ENCODE results near the gene VPS37B. TPM values are rescaled to one million over a fixed set of nuclear protein-coding genes. Genes with fewer than 3 reads are reported as not detected.

The VPS37B gene
- total and polyA plus RNA-seq, 2 donors (not counting 3 experiments of a cell fraction or from before 2014, with no cell fraction given), result 39.5 to 45.9 TPM

GRCh38 chr12:122844366-122844971 lies 51.5 kb downstream of the VPS37B start:
- dilution Hi-C loops (cut with MboI; ENCODE audit: extremely low pct_ligation_motif_present, low sequenced_read_pairs), result no loop called here
- intact Hi-C loops (cut with micrococcal nuclease), result no loop called here
- no peaks in the 10 kb centered on the region for H3K27me3 ChIP-seq (ENCODE audit: control insufficient read depth in 2 of 2, insufficient read depth in 2 of 2, low read length in 2 of 2)
- no peak overlapping the region for H3K4me2 ChIP-seq (ENCODE audit: insufficient read depth, low read length)
- TF ChIP-seq MYC (IDR thresholded peaks at IDR 0.05; ENCODE audit: low read depth, low read length) (no peak), POLR2A (IDR thresholded peaks at IDR 0.05; ENCODE audit: low read depth, low read length) (no peak), GATA2 (IDR thresholded peaks at IDR 0.05; ENCODE audit: insufficient read depth, insufficient read length, low read depth, low read length) (no peak), FOS (IDR thresholded peaks at IDR 0.05; ENCODE audit: borderline replicate concordance, insufficient read depth, low read length) (no peak), CTCF (IDR thresholded peaks at IDR 0.05; ENCODE audit: extremely low read depth in 1 of 2, insufficient read depth in 1 of 2, low read depth in 1 of 2, low read length in 2 of 2) (no peak), JUN (IDR thresholded peaks at IDR 0.05; ENCODE audit: borderline replicate concordance, insufficient read depth, insufficient read length, low read depth) (no peak), POLR2AphosphoS5 (IDR thresholded peaks at IDR 0.05; ENCODE audit: insufficient read depth, low read depth, low read length) (no peak), EZH2 (IDR thresholded peaks at IDR 0.05; ENCODE audit: borderline replicate concordance, low read depth, low read length, severe bottlenecking) (no peak), MAX (IDR thresholded peaks at IDR 0.05; ENCODE audit: insufficient read depth, insufficient read length) (no peak)
- H4K20me1 ChIP-seq (replicated peaks; ENCODE audit: control insufficient read depth, extremely low read depth, insufficient read depth, low read length), result peaks cover 3% of the 10 kb centered on the region
- H3K27ac ChIP-seq (ENCODE audit: insufficient read depth, low read depth, low read length), result no peak overlapping the region
- H3K36me3 ChIP-seq (ENCODE audit: control insufficient read depth in 2 of 2, extremely low read depth in 1 of 2, insufficient read depth in 2 of 2, low read length in 2 of 2), result peaks cover 0 to 25% of the 10 kb centered on the region in 2 experiments
- H3K9me3 ChIP-seq (replicated peaks; ENCODE audit: control insufficient read depth, insufficient read depth, low read length), result no peaks in the 10 kb centered on the region
- ChIA-PET POLR2A (no interaction called here), CTCF (interaction anchor here (1.2 kb wide), 1 partner anchor 51 kb away, joined by 3 read pairs; no protein-coding TSS in a partner anchor)
- H3K9me1 ChIP-seq (replicated peaks; ENCODE audit: control insufficient read depth, extremely low read depth, insufficient read depth, low read length), result no peaks in the 10 kb centered on the region
- BruUV-seq (replicated peaks), result no TSS peak
- H3K79me2 ChIP-seq (ENCODE audit: control insufficient read depth, insufficient read depth, low read length), result peaks cover 76% of the 10 kb centered on the region
- DNase-seq (ENCODE audit: low read depth, low spot score), result no peak
- H3K9ac ChIP-seq (replicated peaks; ENCODE audit: extremely low read depth, insufficient read depth, low read length), result no peak overlapping the region
- peaks cover 31% of the 10 kb centered on the region for H3K4me1 ChIP-seq (ENCODE audit: control insufficient read depth, extremely low read depth, insufficient read depth, low read length)
- H3K4me3 ChIP-seq (replicated peaks in 1 of 3; ENCODE audit: insufficient read depth in 1 of 3, low read depth in 1 of 3, low read length in 3 of 3), result no peak overlapping the region
- no peak overlapping the region for H2AFZ ChIP-seq (ENCODE audit: low read depth, low read length)
- FAIRE-seq, result no peak
